Keratinocyte (primary cell): ENCODE results near the gene GABRB2. TPM values are rescaled to one million over a fixed set of nuclear protein-coding genes. Genes with fewer than 3 reads are reported as not detected.

Experiments used
- DNase-seq: peaks from one replicate; pipeline ENCODE4 v3.0.0-alpha.2; 2011; ENCODE audit warnings: low read depth, missing footprints, low spot score
- FAIRE-seq: peaks from 2 replicates; lab custom pipeline; 2011; peaks lifted over from hg19 to GRCh38; lab: Jason Lieb, UNC
- H2AFZ ChIP-seq: 2 replicates; pipeline ENCODE4 v1.6.0; 2012; ENCODE audit warnings: low read length, control low read depth, inconsistent platforms; ENCODE audit not compliant: control insufficient read depth
- H3K27ac ChIP-seq: 2 replicates; pipeline ENCODE4 v1.5.1; 2011; ENCODE audit warnings: low read length; ENCODE audit not compliant: control insufficient read depth, insufficient read depth
- H3K27me3 ChIP-seq: 3 replicates; pipeline ENCODE4 v1.6.0; 2011; ENCODE audit warnings: low read length; ENCODE audit not compliant: control insufficient read depth, insufficient read depth; ENCODE audit errors: extremely low read depth
- H3K36me3 ChIP-seq, 2 experiments: 2 replicates in 1 of 2; 3 replicates in 1 of 2; pipeline ENCODE4 v1.5.1; 2011; ENCODE audit warnings: low read length in 2 of 2, mild to moderate bottlenecking in 1 of 2; ENCODE audit not compliant: control insufficient read depth in 2 of 2, insufficient read depth in 2 of 2; ENCODE audit errors: extremely low read depth in 1 of 2
- H3K4me1 ChIP-seq: 3 replicates; pipeline ENCODE4 v1.5.1; 2011; ENCODE audit warnings: low read length; ENCODE audit not compliant: control insufficient read depth, insufficient read depth; ENCODE audit errors: extremely low read depth
- H3K4me2 ChIP-seq: 3 replicates; pipeline ENCODE4 v1.6.0; 2011; ENCODE audit warnings: low read depth, low read length; ENCODE audit not compliant: control insufficient read depth, insufficient read depth; ENCODE audit errors: extremely low read depth
- H3K4me3 ChIP-seq, 3 experiments: fragments of 200-600 bp in 1 of 3; sonication (generic) in 1 of 3; 2 replicates in 2 of 3; 3 replicates in 1 of 3; pipeline ENCODE4 v1.5.1; 2011 to 2016; ENCODE audit warnings: low read length in 3 of 3, mild to moderate bottlenecking in 3 of 3, control low read depth in 2 of 3, inconsistent platforms in 1 of 3, low read depth in 1 of 3, mixed read lengths in 1 of 3, mixed run types in 1 of 3, moderate library complexity in 1 of 3; ENCODE audit not compliant: control insufficient read depth in 2 of 3, insufficient read depth in 2 of 3; ENCODE audit errors: extremely low read depth in 1 of 3
- H3K79me2 ChIP-seq: 2 replicates; pipeline ENCODE4 v1.6.0; 2012; ENCODE audit warnings: low read length; ENCODE audit not compliant: control insufficient read depth, insufficient read depth
- H3K9ac ChIP-seq: 3 replicates; pipeline ENCODE4 v1.6.0; 2011; ENCODE audit warnings: low read length; ENCODE audit not compliant: control insufficient read depth, insufficient read depth; ENCODE audit errors: extremely low read depth
- H3K9me1 ChIP-seq: 3 replicates; pipeline ENCODE4 v1.6.0; 2011; ENCODE audit warnings: low read length; ENCODE audit not compliant: control insufficient read depth, insufficient read depth; ENCODE audit errors: extremely low read depth
- H3K9me3 ChIP-seq: 2 replicates; pipeline ENCODE4 v1.5.1; 2012; ENCODE audit warnings: low read depth, low read length; ENCODE audit not compliant: control insufficient read depth
- H4K20me1 ChIP-seq: 3 replicates; pipeline ENCODE4 v1.6.0; 2011; ENCODE audit warnings: low read length; ENCODE audit not compliant: control insufficient read depth, insufficient read depth; ENCODE audit errors: extremely low read depth
- CTCF ChIP-seq, 3 experiments: IDR thresholded peaks in 1 of 3; conservative IDR thresholded peaks in 1 of 3; optimal IDR thresholded peaks in 1 of 3; 2 replicates in 2 of 3; 3 replicates in 1 of 3; pipeline versions ENCODE3 to v1.5.1; 2011; ENCODE audit warnings: low read length in 3 of 3, mild to moderate bottlenecking in 3 of 3, moderate library complexity in 2 of 3, control low read depth in 1 of 3, inconsistent platforms in 1 of 3; ENCODE audit not compliant: insufficient read depth in 2 of 3; ENCODE audit errors: extremely low read depth in 1 of 3
- EZH2 ChIP-seq: IDR thresholded peaks from one replicate; pipeline ENCODE4 v1.6.1; 2012; ENCODE audit warnings: inconsistent platforms, mild to moderate bottlenecking, low read length, moderate library complexity
- dilution Hi-C: fragments of 300-500 bp; cut with MboI; formaldehyde crosslinking; loops from one replicate; pipeline ENCODE4 v1.7.0; 2020; ENCODE audit warnings: low sequenced_read_pairs; ENCODE audit not compliant: extremely low pct_ligation_motif_present
- polyA plus RNA-seq, 5 experiments: library from polyadenylated mRNA; depleted of rRNA in 3 of 5; stranded (reverse) in 3 of 5; stranded (forward) in 1 of 5; unstranded in 1 of 5; fragments of >200 nt; gene quantifications; 1 replicate in 1 of 5; 2 replicates in 3 of 5; 3 replicates in 1 of 5; pipeline versions ENCODE4 v1.2.1 to v1.2.3, GENCODE V29; 2011 to 2012; ENCODE audit warnings: missing spikeins in 2 of 5, low read depth in 1 of 5, low replicate concordance in 1 of 5

The GABRB2 gene
- polyA plus RNA-seq, 1 donor (not counting 4 experiments of a cell fraction or from before 2014, with no cell fraction given): not detected

- no peaks in the 10 kb centered on the region for H3K79me2 ChIP-seq
- no peak overlapping the region for H2AFZ ChIP-seq
- no peaks in the 10 kb centered on the region for H3K4me1 ChIP-seq
- no peaks in the 10 kb centered on the region for H4K20me1 ChIP-seq
- H3K27me3 ChIP-seq: no peaks in the 10 kb centered on the region
- H3K36me3 ChIP-seq: no peaks in the 10 kb centered on the region
- FAIRE-seq (no peak), DNase-seq (no peak)
- no peak overlapping the region for H3K27ac ChIP-seq
- H3K9me1 ChIP-seq: no peaks in the 10 kb centered on the region
- no peak overlapping the region for H3K4me2 ChIP-seq
- dilution Hi-C loops: no loop called here
- no peak overlapping the region for H3K9ac ChIP-seq
- no peaks in the 10 kb centered on the region for H3K9me3 ChIP-seq
- no peak for TF ChIP-seq CTCF (optimal IDR thresholded peaks at IDR 0.05 in 1 of 3, IDR thresholded peaks at IDR 0.05 in 1 of 3, conservative IDR thresholded peaks at IDR 0.05 in 1 of 3; ENCODE audit: extremely low read depth in 1 of 3, insufficient read depth in 2 of 3, low read length in 3 of 3)
- no peak for TF ChIP-seq EZH2
- H3K4me3 ChIP-seq: no peak overlapping the region
Observed at GRCh38 chr5:161432798-161433197, 113.7 kb downstream of the GABRB2 start.

DNA sequence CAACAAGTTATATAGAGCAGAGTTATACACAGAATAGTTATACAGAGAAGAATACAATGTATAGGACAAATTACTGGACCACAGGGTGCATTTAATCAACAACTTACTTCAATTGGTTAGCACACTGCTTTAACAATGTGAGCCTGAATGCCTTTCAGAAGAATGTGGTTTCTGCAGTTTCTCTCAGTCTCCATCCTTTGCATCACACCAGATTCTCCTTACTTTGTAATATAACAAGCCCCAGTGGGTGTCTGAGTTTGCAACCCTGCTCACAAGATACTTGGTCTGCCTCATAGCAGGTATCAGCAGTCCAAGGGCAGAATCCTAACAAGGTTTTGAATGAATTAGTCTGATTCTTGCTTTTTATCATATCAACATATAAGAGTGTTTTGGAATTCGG is 114.6 kb downstream of the GABRB2 start:
- Histone ChIP-seq H3K4me2 (no peak overlapping the region), H2AFZ (no peak overlapping the region), H3K4me1 (no peaks in the 10 kb centered on the region), H4K20me1 (no peaks in the 10 kb centered on the region), H3K36me3 (no peaks in the 10 kb centered on the region), H3K9ac (no peak overlapping the region), H3K9me1 (no peaks in the 10 kb centered on the region), H3K9me3 (no peaks in the 10 kb centered on the region), H3K4me3 (no peak overlapping the region), H3K27me3 (no peaks in the 10 kb centered on the region), H3K27ac (no peak overlapping the region), H3K79me2 (no peaks in the 10 kb centered on the region)
- DNase-seq (no peak), FAIRE-seq (no peak)
- dilution Hi-C loops: no loop called here
- no peak for TF ChIP-seq CTCF (optimal IDR thresholded peaks at IDR 0.05 in 1 of 3, IDR thresholded peaks at IDR 0.05 in 1 of 3, conservative IDR thresholded peaks at IDR 0.05 in 1 of 3; ENCODE audit: extremely low read depth in 1 of 3, insufficient read depth in 2 of 3, low read length in 3 of 3)
- TF ChIP-seq EZH2: no peak
